ENCODE data around the gene PACS1.

Gene PACS1

DNA sequence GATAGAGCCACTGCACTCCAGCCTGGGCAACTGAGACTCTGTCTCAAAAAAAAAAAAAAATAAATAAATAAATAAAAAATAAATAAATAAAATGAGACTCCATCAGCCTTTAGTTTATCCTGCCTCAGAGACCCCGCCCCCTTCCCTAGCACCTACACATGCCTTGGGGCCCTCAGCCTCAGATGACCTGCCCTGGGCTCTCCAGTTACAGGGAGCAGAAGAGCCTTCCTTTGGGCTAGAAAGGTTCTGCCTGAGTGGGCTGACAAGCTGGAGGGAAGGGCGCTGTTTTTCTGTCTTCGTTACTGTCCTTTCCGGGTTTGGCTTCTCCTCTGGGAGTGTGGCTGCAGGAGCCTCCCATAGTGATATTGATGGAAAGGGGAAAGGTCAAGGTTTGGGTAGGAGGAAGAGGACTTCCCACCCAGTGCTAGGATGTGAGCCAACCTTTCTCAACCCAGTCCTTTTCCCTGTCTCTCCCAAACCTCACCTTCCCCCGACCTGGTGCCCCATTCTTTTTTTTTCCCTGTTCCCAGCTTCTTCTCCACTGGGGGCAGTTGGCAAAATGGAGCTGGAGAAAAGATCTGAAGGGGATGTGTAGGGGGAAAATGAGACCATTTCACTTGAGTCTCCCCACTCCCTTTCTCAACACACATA lies 19.4 kb upstream of the PACS1 start:
- DNase-seq (ENCODE audit: low read depth) = no peak

DNA sequence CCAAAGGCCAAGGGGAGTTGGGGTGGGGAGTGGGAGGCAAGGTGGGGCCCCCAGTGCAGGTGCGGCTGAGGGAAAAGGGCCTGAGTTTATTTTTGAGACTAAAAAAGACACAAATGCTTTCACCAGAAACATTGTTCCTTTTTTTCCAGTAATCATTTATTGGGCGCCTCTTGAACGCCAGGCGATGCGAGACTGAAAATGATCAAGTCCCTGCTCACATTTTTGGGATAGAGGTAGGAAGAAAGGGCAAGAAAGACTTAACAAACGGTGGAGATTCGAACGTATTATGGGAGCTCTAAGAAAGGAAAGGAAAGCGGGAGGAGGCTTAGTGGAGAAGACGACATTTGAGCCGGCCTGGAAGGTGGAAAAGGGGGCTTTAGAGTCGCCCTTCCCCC lies 18.7 kb upstream of the PACS1 start:
- DNase-seq (ENCODE audit: low read depth) = no peak

DNA sequence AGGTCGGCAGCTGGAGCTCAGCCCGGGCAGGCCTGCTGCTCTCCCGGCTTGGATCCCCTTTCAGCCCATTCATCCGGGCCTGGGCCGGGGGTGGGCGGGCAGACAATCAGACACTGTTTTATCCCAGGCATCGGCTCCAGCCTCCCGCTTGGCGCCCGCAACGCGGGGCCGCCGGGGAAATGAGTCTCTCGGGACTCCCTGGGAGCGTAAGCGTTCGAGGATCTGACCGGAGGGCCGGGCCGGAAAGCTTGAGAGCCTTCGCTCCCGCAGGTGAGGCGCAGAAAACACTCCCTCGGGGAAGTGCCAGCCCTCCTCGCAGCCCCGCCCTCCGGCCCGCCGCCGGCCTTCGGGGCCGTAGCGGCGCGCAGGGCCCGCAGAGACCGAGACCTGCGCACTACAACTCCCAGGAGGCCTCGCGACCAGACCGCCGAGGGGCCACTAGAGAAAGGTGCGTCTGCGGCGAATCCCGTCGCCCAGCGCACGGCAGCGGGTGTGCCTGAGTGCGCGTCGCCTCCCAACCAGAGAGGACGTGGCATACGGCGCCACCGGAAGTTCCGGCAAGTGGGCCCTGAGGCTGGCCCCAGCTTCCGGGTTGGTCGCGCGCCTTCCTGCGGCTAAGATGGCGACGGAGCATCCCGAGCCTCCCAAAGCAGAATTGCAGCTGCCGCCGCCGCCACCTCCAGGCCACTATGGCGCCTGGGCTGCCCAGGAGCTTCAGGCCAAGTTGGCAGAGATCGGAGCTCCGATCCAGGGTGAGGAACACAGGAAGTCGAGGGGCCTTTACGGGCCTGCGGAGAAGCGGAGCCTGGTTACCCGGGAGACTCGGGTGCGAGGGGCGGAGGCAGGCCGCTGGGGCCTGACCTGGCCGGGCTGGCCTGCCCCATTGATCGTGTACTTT lies 18.1 kb upstream of the PACS1 start, which contains the start of gene SF3B2:
SF3B2 (plus strand) TSS at position 599 of the 898 bp plus-strand sequence; CDS start at position 620, 21 bp downstream.
- peak; percentile 91 for DNase-seq (ENCODE audit: low read depth)

DNA sequence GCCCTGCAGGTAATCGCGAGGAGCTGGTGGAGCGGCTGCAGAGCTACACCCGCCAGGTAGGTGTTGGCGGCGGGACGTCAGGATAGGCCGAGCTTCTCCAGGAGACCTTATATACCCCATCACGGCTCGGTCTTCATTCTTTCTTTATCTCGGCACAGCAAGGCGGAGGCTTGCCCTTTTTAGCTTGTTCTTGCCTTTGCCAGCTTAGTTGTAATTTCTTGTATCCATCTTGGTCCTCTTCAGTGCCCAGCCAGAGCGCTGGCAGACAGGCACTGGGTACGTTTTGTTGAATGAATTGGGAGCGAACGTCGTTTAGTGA lies 17.4 kb upstream of the PACS1 start:
- no peak for DNase-seq (ENCODE audit: low read depth)

DNA sequence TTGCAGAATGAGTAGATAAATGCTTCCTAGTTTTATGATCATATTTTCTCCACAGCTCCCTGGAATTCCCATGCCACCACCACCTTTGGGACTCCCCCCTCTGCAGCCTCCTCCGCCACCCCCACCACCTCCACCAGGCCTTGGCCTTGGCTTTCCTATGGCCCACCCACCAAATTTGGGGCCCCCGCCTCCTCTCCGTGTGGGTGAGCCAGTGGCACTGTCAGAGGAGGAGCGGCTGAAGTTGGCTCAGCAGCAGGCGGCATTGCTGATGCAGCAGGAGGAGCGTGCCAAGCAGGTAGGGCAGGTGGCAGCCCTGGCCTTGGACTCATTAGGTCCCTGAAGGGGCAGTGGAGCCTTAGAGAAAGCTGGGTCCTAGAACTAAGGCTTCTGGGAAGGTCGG lies 15.1 kb upstream of the PACS1 start:
- no peak for DNase-seq (ENCODE audit: low read depth)

DNA sequence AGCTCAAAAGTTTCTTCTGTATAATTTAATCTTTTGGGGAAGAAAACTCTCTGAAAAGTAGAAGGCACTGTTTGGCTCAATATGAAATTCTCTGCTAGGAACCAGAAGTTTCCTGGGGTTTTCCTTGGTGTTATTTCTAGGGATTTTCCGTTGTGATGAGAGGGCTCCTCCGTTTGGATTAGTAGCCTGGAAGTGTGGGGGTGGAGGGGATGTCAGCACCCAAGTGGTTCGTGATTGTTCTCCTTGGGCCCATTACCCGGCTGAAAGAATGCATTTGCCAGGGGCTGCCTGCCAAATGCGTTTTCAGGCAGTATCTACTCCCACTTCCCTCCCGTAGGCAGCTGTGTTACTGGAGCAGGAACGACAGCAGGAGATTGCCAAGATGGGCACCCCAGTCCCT lies 13.6 kb upstream of the PACS1 start:
- no peak for DNase-seq (ENCODE audit: low read depth)

DNA sequence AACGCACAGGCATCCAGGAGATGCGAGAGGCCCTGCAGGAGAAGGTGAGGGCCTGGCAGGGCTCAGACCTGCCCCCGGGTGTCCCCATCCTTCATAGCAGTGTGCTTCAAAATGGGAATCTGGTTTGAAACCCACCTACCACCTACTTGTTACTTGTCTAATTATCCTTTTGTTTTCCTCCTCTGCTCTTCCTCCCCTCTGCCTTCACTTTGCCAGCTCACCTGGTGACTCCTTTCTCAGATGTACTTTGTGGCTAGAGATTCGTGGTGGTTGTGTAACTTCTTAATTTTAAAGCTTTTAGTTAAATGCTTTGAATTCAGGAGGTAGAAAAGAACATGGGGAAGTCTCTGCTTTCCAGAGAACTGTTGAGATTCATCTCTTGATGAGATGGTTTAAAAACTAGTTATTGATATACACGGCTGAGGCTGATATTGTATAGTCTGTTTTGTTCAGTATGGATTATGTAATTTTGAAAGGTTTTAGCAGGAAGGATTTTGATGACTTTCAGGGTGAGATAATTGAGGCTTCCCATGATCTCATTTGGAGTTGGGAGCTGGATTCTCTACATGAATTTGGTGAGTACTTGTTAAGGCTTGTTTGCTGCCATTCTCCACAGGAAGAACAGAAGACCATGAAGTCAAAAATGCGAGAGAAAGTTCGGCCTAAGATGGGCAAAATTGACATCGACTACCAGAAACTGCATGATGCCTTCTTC lies 9.9 kb upstream of the PACS1 start:
- no peak for DNase-seq (ENCODE audit: low read depth)

DNA sequence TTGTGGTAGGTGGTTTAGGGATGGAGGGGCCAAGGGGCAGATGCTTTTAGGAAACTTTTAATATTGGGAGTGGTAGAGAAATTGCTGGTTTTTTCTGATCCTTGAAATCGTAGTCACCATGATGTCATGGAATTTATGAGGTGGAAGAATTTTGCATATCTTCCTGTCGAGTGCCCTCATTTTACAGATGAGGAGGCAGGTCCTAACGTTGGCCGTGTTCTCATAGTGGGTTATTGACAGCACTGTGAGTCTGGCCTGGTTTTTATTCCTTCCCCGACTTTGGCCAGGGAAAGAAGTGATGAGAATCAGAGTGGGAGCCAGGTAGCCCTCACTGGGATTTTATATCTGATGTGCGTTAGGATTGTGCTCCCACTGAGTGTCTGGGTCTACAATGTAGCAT lies 8.8 kb upstream of the PACS1 start:
- no peak for DNase-seq (ENCODE audit: low read depth)

DNA sequence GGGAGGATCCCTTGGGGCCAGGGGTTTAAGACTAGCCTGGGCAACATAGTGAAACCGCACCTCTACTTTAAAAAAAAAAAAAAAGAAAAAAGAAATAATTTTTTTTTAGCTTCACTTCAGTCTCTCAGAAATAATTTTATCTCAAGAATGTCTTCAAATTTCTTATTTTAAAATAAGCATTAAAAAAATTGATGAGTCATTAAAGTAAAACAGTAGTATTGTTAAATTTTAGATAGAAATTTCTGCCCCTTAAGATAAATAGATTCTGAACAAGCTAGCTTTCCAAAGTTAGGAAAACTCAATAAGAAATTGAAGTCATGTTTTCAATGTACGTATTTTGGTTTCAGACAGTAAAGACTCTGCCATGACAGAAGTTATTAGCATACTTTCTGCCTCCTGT lies 7.7 kb upstream of the PACS1 start:
- DNase-seq (ENCODE audit: low read depth) = no peak

DNA sequence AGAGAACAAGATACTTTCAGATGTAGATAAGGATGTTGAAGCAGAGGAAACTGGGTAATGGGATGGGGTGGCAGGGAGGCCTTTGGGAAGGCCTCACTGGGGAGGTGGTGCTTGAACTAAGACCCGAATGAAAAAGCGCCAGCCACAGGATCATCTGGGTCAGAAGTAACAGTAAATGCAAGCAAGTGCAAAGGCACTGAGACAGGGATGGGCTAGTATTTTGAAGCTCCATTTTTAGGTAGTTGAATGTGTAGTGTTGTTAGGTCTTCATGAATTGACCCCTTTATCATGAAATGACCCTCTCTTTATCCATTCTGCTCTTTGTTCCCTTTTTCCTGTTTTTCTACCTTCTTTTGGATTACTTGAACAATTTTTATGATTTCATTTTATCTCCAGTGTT lies 6.2 kb upstream of the PACS1 start:
- no peak for DNase-seq (ENCODE audit: low read depth)

DNA sequence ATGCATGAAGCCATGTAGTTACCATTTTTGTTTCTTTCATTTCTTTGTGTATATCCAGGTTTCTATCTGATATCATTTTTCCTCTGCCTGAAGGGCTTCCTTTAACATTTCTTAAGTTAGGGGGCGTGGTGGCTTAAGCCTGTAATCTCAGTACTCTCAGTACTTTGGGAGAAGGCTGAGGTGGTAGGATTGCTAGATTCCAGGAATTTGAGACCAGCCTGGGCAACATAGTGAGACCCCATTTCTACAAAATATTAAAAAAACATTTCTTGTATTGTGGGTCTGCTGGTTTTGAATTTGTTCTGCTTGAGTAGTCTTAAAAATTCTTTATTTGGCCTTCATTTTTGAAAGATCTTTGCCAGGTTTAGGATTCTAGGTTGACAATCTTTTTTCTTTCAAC lies 5.5 kb upstream of the PACS1 start:
- no peak for DNase-seq (ENCODE audit: low read depth)

DNA sequence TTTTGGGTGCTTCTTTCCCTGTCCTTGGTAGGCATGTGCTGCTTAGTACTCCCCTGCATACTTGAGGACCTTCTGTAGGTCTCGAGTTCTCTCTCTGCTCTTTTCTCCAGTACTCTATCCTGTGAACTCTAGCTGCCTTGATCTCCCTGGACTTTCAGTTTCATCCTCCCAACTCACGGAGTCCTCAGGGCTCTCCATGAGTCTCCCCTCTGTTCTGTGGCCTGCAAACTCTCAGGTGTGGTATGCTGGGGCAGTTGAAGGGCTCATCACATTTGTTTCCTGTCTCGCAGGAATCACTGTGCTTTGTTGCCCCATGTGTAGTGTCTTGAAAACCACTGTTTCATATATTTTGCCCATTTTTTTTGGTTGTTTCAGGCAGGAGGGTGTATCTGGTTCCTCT lies 3.3 kb upstream of the PACS1 start:
- DNase-seq (ENCODE audit: low read depth) = no peak

DNA sequence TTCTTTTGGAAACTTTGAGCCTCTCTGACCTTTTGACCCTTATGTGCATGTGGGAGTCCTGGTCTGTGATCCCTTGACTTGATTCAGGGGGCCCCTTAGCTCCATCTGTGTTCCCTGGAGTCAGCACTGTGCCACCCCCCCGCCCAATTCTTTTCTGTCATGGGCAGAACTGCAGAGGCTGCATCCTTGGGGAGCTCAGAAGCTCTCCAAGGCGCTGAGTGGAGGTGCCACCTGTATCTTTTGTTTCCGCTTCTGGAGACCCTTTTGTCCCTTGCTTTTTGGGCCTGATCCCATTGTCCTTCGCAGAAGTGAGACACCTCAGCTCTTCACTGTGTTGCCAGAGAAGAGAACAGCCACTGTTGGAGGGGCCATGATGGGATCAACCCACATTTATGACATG lies 2.4 kb upstream of the PACS1 start:
- no peak for DNase-seq (ENCODE audit: low read depth)

DNA sequence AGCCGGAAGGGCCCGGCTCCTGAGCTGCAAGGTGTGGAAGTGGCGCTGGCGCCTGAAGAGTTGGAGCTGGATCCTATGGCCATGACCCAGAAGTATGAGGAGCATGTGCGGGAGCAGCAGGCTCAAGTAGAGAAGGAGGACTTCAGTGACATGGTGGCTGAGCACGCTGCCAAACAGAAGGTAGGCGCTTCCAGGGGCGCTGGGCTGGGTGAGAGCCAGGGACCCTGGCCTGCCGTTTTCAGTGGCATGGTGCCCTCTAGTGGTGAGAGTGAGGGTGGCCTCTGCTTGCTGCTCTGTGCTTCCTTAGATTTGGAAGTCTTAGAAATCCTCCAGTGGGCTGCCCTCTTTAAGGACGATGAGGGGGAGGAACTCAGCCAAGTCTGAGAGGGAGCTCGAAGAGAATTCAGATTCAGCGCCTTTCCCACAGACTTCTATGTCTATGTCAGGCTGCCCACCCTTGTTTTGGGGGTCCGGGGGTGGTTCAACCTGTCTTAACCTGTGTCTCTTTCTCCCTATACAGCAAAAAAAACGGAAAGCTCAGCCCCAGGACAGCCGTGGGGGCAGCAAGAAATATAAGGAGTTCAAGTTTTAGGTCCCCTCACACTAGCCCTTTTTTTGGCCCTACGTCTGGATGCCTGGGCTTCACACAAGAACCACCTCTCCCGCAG lies 1.8 kb upstream of the PACS1 start:
- DNase-seq (ENCODE audit: low read depth) = peak; percentile 75

DNA sequence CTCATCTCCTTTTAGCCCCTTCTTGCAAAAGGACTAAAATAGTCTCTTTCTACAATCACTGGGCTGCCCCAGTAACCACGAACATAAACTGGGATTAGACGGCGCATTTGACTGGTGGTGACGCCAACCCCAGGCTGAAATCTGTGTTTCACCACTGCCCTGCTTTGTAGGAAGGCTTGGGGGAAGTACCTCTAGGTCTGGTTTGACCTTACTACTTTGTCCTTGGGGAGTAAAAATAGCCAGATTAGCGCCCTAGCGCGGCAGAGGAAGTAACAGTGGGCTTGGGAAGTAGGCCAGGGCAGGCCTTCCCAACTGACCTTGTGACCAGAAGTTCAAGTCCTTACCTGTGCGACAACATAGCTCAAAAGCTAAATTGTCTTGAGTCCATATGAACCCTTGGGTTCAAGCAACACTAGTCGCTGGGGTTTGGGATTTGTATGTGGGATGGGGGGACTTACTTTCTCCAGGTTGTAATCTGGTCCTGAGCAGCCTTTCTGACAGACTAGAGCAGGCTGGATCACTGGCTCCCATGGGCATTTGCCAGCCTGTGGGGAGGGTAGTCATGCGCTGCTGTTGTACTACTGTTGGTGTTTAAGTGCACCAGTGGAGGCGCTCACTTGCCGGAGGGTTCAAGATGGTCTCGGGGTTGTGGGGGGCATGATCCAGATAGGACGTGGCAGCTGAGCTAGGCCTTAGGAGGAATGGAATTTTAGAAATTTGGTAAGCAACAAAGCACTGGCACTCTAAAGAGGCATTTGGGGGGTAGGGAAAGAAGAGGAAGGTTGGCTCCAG lies 953 bp upstream of the PACS1 start:
- no peak for DNase-seq (ENCODE audit: low read depth)

DNA sequence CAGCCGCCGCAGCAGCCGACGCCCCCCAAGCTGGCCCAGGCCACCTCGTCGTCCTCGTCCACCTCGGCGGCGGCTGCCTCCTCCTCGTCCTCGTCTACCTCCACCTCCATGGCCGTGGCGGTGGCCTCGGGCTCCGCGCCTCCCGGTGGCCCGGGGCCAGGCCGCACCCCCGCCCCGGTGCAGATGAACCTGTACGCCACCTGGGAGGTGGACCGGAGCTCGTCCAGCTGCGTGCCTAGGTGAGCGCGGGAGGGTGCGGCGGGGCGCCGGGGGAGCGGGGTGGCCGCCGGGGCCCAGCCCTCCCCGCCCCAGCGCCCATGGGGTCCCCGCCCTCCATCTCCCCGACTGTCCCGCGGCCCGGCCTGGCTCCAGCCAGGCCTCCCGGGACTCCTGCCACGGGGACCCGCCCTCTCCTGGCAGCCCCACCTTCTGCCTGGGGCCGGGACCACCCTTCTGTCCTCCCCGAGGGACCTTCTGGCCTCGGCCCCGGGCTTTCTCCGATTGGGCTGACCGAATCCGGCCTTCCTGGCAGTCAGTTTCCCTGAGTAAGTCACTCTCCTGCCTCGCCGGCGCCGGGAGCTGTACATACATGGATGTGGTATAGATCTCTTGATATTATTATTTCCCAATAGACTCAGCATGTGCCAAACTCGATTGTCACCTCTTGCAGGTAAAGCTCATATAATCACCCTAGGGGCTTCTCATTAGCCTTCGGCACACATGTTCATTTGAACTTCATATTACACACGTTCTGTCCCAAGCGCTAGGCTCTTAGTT lies 720 bp downstream of the PACS1 start:
- DNase-seq (ENCODE audit: low read depth) = no peak

DNA sequence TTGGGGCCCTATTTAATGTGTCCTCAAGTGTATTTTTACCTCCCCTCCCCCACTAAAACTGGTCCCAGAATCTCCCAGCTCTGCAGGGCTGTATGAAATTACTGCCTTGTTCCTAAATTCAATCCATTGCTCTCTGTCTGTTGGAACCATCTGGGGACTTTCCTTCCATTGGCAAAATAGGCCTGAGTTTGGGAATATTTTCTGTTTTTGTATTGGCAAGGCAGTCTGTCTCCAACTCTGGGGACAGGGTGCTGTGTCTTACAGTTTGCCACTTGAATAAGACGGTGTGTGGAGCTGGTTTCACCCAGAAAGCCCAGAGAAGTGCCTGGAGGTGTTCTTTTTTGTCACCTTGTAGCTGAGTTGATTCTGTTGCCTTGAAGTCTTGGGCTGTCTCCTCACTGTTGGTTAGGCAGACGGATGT lies 1.3 kb downstream of the PACS1 start:
- no peak for DNase-seq (ENCODE audit: low read depth)

DNA sequence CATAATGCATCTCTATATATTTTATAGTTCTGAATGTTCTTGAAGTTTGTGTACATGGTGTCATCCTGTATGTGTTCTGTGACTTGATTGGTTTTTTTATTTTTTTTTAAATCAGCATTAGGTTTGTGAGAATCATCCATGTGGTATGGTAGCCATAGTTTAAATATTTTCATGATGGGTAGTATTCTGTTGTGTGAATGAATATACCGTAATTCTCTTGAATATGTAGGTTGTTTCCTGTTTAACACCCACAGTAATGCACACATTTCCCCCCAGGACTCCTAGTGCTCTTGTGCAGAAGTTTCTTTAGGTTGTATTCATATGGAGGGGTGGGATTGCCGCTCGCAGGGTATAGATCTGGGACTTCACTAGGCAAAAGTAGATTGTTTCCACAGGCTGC lies 2.0 kb downstream of the PACS1 start:
- no peak for DNase-seq (ENCODE audit: low read depth)

DNA sequence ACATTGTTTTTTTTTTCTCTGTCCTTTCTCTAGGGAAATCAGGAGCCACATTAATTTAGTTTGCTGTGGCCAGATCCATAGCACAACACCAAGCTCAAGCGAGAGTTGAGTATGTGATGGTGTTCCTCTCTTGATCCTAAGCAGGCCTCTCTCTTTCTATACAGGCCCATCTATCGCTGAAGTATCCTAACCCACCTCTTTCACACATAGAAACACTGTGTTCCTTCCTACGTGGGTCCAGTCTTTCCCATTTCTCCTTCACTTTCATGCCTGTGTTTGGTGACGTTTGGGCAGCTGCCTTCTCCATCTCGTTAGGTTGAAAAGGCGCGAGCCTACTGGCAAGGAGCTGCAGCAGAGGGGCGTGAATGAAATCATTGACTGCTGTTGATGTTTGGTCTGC lies 2.4 kb downstream of the PACS1 start:
- DNase-seq (ENCODE audit: low read depth) = no peak

DNA sequence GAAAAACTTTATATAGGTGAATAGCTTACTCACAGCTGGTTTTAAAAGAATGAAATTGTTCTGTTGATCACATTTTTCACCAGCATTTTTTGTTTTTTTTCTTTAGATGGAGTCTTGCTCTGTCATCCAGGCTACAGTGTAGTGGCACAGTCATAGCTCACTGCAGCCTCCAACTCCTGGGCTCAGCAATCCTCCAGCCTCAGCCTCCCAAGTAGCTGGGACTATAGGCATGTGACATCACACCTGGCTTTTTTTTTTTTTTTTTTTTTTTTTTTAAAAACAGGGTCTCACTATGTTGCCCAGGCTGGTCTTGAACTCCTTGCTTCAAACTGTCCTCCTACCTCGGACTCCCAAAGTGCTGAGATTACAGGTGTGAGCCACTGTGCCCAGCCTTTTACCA lies 3.6 kb downstream of the PACS1 start:
- no peak for DNase-seq (ENCODE audit: low read depth)

DNA sequence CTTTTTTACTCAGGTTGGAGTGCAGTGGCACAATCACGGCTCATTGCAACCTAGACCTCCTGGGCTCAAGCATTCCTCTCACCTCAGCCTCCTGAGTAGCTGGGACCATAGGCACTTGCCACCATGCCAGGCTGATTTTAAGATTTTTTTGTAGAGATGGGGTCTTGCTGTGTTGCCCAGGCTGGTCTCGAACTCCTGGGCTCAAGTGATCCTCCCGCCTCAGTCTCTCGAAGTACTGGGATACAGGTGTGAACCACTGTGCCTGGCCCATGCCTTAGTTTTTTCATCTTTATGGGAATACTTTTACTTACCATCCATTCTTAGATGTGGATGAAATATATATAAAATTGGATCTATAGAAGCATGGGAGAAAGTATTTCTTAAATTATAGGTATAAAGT lies 5.2 kb downstream of the PACS1 start:
- DNase-seq (ENCODE audit: low read depth) = no peak

Measured in activated T-cell treated with anti-CD3 and anti-CD28 coated beads for 1 hour (primary cell).